GM12878 (cell line): ENCODE measurements around the gene DDX5. TPM values are rescaled to one million over a fixed set of nuclear protein-coding genes. Genes with fewer than 3 reads are reported as not detected.
A peak's percentile ranks its signal among the peaks of the same experiment; 100 is the strongest.

Experiments used
- ATF7 ChIP-seq: fragments of 450-650 bp; IDR thresholded peaks from 2 replicates; pipeline ENCODE4 v1.6.1; 2016; ENCODE audit warnings: low read depth, mild to moderate bottlenecking
- CHD4 ChIP-seq: fragments of 200-600 bp; sonication (generic); IDR thresholded peaks from 2 replicates; pipeline ENCODE4 v1.6.1; 2016; ENCODE audit warnings: mild to moderate bottlenecking
- CREB1 ChIP-seq: IDR thresholded peaks from 2 replicates; pipeline ENCODE4 v1.6.1; 2012; ENCODE audit warnings: low read depth, mild to moderate bottlenecking, inconsistent platforms
- DPF2 ChIP-seq: fragments of 450-650 bp; IDR thresholded peaks from 2 replicates; pipeline ENCODE4 v1.6.1; 2017; ENCODE audit warnings: mild to moderate bottlenecking
- ELK1 ChIP-seq: IDR thresholded peaks from 2 replicates; pipeline ENCODE4 v1.6.1; 2012; ENCODE audit warnings: low read depth, low read length, improper control_type of control experiment
- IKZF2 ChIP-seq, 2 experiments: fragments of 450-650 bp; IDR thresholded peaks; 2 replicates each; pipeline ENCODE4 v1.6.1; 2017; ENCODE audit warnings: mild to moderate bottlenecking in 2 of 2, moderate library complexity in 2 of 2
- MXI1 ChIP-seq: fragments of 150-350 bp; IDR thresholded peaks from 2 replicates; pipeline ENCODE4 v1.6.1; 2011; ENCODE audit warnings: low read depth, mild to moderate bottlenecking, inconsistent platforms, low read length, improper control_type of control experiment
- MYB ChIP-seq: fragments of 150-350 bp; IDR thresholded peaks from 2 replicates; pipeline ENCODE4 v1.6.1; 2014; ENCODE audit warnings: mild to moderate bottlenecking, low read depth, low read length, borderline replicate concordance
- POLR2AphosphoS5 ChIP-seq: IDR thresholded peaks from 2 replicates; pipeline ENCODE4 v1.6.1; 2011; ENCODE audit warnings: mild to moderate bottlenecking, low read length, inconsistent platforms
- SMAD5 ChIP-seq: IDR thresholded peaks from 2 replicates; pipeline ENCODE4 v1.6.1; 2016; ENCODE audit warnings: antibody characterized with exemption, low read depth
- STAT1 ChIP-seq: fragments of 450-650 bp; conservative IDR thresholded peaks from 2 replicates; pipeline ENCODE4 v1.6.1; 2014; ENCODE audit warnings: antibody characterized with exemption, mild to moderate bottlenecking
- SUZ12 ChIP-seq: fragments of 200-600 bp; sonication (generic); IDR thresholded peaks from one replicate; pipeline ENCODE4 v1.6.1; 2018; ENCODE audit warnings: antibody characterized with exemption, mild to moderate bottlenecking; ENCODE audit not compliant: unreplicated experiment
- ZNF207 ChIP-seq: fragments of 450-650 bp; IDR thresholded peaks from 2 replicates; pipeline ENCODE4 v1.6.1; 2014; ENCODE audit warnings: antibody characterized with exemption, mild to moderate bottlenecking, borderline replicate concordance
- ZNF384 ChIP-seq: IDR thresholded peaks from 2 replicates; pipeline ENCODE4 v1.6.1; 2012; ENCODE audit warnings: low read depth, mild to moderate bottlenecking, low read length, improper control_type of control experiment, borderline replicate concordance
- polyA plus RNA-seq, 11 experiments: library from polyadenylated mRNA; depleted of rRNA in 4 of 11; unstranded in 6 of 11; stranded (reverse) in 5 of 11; fragments of >200 nt; fragmentation: Nextera tagmentation in 4 of 11; fragmentation: Illumina TruSeq in 1 of 11; extraction: Ambion mirVana in 4 of 11; extraction: Trizol in 1 of 11; gene quantifications; 1 replicate in 1 of 11; 2 replicates in 10 of 11; pipeline versions ENCODE4 v1.2.1 to v1.2.3, GENCODE V29; 2011 to 2016; ENCODE audit warnings: inconsistent platforms in 2 of 11, missing spikeins in 2 of 11, low read depth in 1 of 11
- total RNA-seq, 4 experiments: library from RNA; depleted of rRNA in 3 of 4; stranded (reverse); fragments of >200 nt in 3 of 4; fragmentation: Illumina TruSeq in 1 of 4; extraction: Trizol in 1 of 4; gene quantifications; 2 replicates each; pipeline versions ENCODE4 v1.2.1 to v1.2.3, GENCODE V29; 2013 to 2021
- TF ChIP-seq, protein P1 (sequence below): fragments of 450-650 bp; IDR thresholded peaks from 2 replicates; pipeline ENCODE4 v1.6.1; 2016; ENCODE audit warnings: mild to moderate bottlenecking
- TF ChIP-seq, protein P2 (sequence below): fragments of 450-650 bp; IDR thresholded peaks from 2 replicates; pipeline ENCODE4 v1.6.1; 2017; ENCODE audit warnings: mild to moderate bottlenecking
- TF ChIP-seq, protein P3 (sequence below): IDR thresholded peaks from 2 replicates; pipeline ENCODE4 v1.6.1; 2012; ENCODE audit warnings: improper control_type of control experiment, low read depth, low read length; ENCODE audit not compliant: insufficient replicate concordance
- TF ChIP-seq, protein P4 (sequence below): fragments of 450-650 bp; conservative IDR thresholded peaks from 2 replicates; pipeline ENCODE4 v1.6.1; 2017; ENCODE audit warnings: mild to moderate bottlenecking, moderate library complexity

DDX5 gene
- total and polyA plus RNA-seq, 10 of the 15 experiments (the other 5 are each of a cell fraction or from before 2014, with no cell fraction given), result 257 to 1,423 (median 719) TPM

- TF ChIP-seq CREB1 (no peak), ATF7 (no peak), MYB (no peak), POLR2AphosphoS5 (peak; percentile 68; the same call in 1 of the 2 replicates), DPF2 (no peak), STAT1 (no peak), MXI1 (no peak), IKZF2 (IDR thresholded peaks at IDR 0.05) (no peak), ZNF207 (no peak), SUZ12 (no peak), SMAD5 (peak; percentile 20; the same call in 1 of the 2 replicates), CHD4 (no peak), ELK1 (0 out of 2 replicates have a peak, but pooled peaks have one; percentile 23), ZNF384 (no peak)
- TF ChIP-seq, protein P1, sequence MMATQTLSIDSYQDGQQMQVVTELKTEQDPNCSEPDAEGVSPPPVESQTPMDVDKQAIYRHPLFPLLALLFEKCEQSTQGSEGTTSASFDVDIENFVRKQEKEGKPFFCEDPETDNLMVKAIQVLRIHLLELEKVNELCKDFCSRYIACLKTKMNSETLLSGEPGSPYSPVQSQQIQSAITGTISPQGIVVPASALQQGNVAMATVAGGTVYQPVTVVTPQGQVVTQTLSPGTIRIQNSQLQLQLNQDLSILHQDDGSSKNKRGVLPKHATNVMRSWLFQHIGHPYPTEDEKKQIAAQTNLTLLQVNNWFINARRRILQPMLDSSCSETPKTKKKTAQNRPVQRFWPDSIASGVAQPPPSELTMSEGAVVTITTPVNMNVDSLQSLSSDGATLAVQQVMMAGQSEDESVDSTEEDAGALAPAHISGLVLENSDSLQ, result peak; percentile 13; the same call in 1 of the 2 replicates
- TF ChIP-seq, protein P2, sequence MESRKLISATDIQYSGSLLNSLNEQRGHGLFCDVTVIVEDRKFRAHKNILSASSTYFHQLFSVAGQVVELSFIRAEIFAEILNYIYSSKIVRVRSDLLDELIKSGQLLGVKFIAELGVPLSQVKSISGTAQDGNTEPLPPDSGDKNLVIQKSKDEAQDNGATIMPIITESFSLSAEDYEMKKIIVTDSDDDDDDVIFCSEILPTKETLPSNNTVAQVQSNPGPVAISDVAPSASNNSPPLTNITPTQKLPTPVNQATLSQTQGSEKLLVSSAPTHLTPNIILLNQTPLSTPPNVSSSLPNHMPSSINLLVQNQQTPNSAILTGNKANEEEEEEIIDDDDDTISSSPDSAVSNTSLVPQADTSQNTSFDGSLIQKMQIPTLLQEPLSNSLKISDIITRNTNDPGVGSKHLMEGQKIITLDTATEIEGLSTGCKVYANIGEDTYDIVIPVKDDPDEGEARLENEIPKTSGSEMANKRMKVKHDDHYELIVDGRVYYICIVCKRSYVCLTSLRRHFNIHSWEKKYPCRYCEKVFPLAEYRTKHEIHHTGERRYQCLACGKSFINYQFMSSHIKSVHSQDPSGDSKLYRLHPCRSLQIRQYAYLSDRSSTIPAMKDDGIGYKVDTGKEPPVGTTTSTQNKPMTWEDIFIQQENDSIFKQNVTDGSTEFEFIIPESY, result no peak
- TF ChIP-seq, protein P3, sequence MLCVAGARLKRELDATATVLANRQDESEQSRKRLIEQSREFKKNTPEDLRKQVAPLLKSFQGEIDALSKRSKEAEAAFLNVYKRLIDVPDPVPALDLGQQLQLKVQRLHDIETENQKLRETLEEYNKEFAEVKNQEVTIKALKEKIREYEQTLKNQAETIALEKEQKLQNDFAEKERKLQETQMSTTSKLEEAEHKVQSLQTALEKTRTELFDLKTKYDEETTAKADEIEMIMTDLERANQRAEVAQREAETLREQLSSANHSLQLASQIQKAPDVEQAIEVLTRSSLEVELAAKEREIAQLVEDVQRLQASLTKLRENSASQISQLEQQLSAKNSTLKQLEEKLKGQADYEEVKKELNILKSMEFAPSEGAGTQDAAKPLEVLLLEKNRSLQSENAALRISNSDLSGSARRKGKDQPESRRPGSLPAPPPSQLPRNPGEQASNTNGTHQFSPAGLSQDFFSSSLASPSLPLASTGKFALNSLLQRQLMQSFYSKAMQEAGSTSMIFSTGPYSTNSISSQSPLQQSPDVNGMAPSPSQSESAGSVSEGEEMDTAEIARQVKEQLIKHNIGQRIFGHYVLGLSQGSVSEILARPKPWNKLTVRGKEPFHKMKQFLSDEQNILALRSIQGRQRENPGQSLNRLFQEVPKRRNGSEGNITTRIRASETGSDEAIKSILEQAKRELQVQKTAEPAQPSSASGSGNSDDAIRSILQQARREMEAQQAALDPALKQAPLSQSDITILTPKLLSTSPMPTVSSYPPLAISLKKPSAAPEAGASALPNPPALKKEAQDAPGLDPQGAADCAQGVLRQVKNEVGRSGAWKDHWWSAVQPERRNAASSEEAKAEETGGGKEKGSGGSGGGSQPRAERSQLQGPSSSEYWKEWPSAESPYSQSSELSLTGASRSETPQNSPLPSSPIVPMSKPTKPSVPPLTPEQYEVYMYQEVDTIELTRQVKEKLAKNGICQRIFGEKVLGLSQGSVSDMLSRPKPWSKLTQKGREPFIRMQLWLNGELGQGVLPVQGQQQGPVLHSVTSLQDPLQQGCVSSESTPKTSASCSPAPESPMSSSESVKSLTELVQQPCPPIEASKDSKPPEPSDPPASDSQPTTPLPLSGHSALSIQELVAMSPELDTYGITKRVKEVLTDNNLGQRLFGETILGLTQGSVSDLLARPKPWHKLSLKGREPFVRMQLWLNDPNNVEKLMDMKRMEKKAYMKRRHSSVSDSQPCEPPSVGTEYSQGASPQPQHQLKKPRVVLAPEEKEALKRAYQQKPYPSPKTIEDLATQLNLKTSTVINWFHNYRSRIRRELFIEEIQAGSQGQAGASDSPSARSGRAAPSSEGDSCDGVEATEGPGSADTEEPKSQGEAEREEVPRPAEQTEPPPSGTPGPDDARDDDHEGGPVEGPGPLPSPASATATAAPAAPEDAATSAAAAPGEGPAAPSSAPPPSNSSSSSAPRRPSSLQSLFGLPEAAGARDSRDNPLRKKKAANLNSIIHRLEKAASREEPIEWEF, result no peak
- TF ChIP-seq, protein P4, sequence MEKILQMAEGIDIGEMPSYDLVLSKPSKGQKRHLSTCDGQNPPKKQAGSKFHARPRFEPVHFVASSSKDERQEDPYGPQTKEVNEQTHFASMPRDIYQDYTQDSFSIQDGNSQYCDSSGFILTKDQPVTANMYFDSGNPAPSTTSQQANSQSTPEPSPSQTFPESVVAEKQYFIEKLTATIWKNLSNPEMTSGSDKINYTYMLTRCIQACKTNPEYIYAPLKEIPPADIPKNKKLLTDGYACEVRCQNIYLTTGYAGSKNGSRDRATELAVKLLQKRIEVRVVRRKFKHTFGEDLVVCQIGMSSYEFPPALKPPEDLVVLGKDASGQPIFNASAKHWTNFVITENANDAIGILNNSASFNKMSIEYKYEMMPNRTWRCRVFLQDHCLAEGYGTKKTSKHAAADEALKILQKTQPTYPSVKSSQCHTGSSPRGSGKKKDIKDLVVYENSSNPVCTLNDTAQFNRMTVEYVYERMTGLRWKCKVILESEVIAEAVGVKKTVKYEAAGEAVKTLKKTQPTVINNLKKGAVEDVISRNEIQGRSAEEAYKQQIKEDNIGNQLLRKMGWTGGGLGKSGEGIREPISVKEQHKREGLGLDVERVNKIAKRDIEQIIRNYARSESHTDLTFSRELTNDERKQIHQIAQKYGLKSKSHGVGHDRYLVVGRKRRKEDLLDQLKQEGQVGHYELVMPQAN, result no peak
These were observed 5.0 kb downstream of the DDX5 start (continued) for GRCh38 chr17:64500862-64501765.
